Activated naive CD4-positive, alpha-beta T cell treated with anti-CD3 and anti-CD28 coated beads, Interleukin-2, amount 50 U/mL, for 72 hours (primary cell): ENCODE results near the gene IRX4. TPM values are rescaled to one million over a fixed set of nuclear protein-coding genes. Genes with fewer than 3 reads are reported as not detected.
"Not testable (repeated sequence)": the region's sequence is repeated elsewhere in the genome, so short reads cannot be mapped to it uniquely, and the experiment has no call there.

Experiments
- ATAC-seq, 2 donors: fragments of 150-1000 bp; cut with Tn5 transposase; 2 replicates each; pipeline ENCODE4 v1.10.0; 2021; ENCODE audit warnings: mild to moderate bottlenecking in 2 of 2, moderate library complexity in 2 of 2
- DNase-seq, 2 donors: peaks; one replicate each; pipeline ENCODE4 v3.0.0; 2021 to 2022; ENCODE audit warnings: low spot score in 2 of 2
- H3K27ac Mint-ChIP-seq, 2 donors: one replicate each; pipeline ENCODE4 v1.8.0; 2022; ENCODE audit warnings: mild to moderate bottlenecking in 2 of 2, mixed read lengths in 2 of 2
- H3K36me3 Mint-ChIP-seq, 2 donors: one replicate each; pipeline ENCODE4 v1.8.0; 2022; ENCODE audit warnings: mixed read lengths in 2 of 2
- H3K9me3 Mint-ChIP-seq, 2 donors: one replicate each; pipeline ENCODE4 v1.8.0; 2022; ENCODE audit warnings: mixed read lengths in 2 of 2
- total RNA-seq, 2 donors: library from RNA; stranded (reverse); gene quantifications; one replicate each; pipeline ENCODE4 v1.2.3, GENCODE V29; 2022

IRX4 gene
- total RNA-seq, 2 donors from 2014 or later = not detected

- no peaks in the 10 kb centered on the region for H3K36me3 Mint-ChIP-seq
- H3K27ac Mint-ChIP-seq = no peak overlapping the region
- DNase-seq = no peak
- ATAC-seq = no peak
- H3K9me3 Mint-ChIP-seq = no peaks in the 10 kb centered on the region
These were observed 23.6 kb downstream of the IRX4 start for GRCh38 chr5:1859099-1859498.

- ATAC-seq (no peak), DNase-seq (no peak)
- no peaks in the 10 kb centered on the region for H3K9me3 Mint-ChIP-seq
- H3K27ac Mint-ChIP-seq = no peak overlapping the region
- no peaks in the 10 kb centered on the region for H3K36me3 Mint-ChIP-seq
These were observed 24.3 kb downstream of the IRX4 start for GRCh38 chr5:1858436-1858835.

GRCh38 chr5:1857256-1857600 lies 25.5 kb downstream of the IRX4 start:
- Mint-ChIP-seq H3K36me3 (no peaks in the 10 kb centered on the region), H3K27ac (no peak overlapping the region), H3K9me3 (no peaks in the 10 kb centered on the region)
- DNase-seq (no peak), ATAC-seq (no peak)

- H3K27ac Mint-ChIP-seq = no peak overlapping the region
- no peaks in the 10 kb centered on the region for H3K9me3 Mint-ChIP-seq
- ATAC-seq (no peak), DNase-seq (no peak)
- no peaks in the 10 kb centered on the region for H3K36me3 Mint-ChIP-seq
These were observed 26.0 kb downstream of the IRX4 start for GRCh38 chr5:1856596-1857255.

- no peak overlapping the region for H3K27ac Mint-ChIP-seq
- no peaks in the 10 kb centered on the region for H3K9me3 Mint-ChIP-seq
- DNase-seq = no peak
- no peaks in the 10 kb centered on the region for H3K36me3 Mint-ChIP-seq
- no peak for ATAC-seq
These were observed 27.1 kb downstream of the IRX4 start for GRCh38 chr5:1855596-1855995.

GRCh38 chr5:1855075-1855474 lies 27.6 kb downstream of the IRX4 start:
- no peaks in the 10 kb centered on the region for H3K36me3 Mint-ChIP-seq
- H3K27ac Mint-ChIP-seq = no peak overlapping the region
- no peak for ATAC-seq

GRCh38 chr5:1853531-1853930 lies 29.2 kb downstream of the IRX4 start:
- no peaks in the 10 kb centered on the region for H3K36me3 Mint-ChIP-seq
- no peaks in the 10 kb centered on the region for H3K9me3 Mint-ChIP-seq
- H3K27ac Mint-ChIP-seq = no peak overlapping the region
- DNase-seq (no peak), ATAC-seq (no peak)

More at GRCh38 chr5:1855075-1855474, 27.6 kb downstream of the IRX4 start:
- DNase-seq = no peak
- no peaks in the 10 kb centered on the region for H3K9me3 Mint-ChIP-seq

GRCh38 chr5:1852324-1852947 lies 30.3 kb downstream of the IRX4 start:
- no peak for ATAC-seq

GRCh38 chr5:1851290-1851934 lies 31.3 kb downstream of the IRX4 start:
- Mint-ChIP-seq H3K27ac (no peak overlapping the region), H3K9me3 (no peaks in the 10 kb centered on the region), H3K36me3 (no peaks in the 10 kb centered on the region)
- ATAC-seq (no peak), DNase-seq (no peak)

More at GRCh38 chr5:1852324-1852947, 30.3 kb downstream of the IRX4 start:
- Mint-ChIP-seq H3K27ac (no peak overlapping the region), H3K9me3 (no peaks in the 10 kb centered on the region), H3K36me3 (no peaks in the 10 kb centered on the region)
- no peak for DNase-seq

GRCh38 chr5:1850324-1851154 lies 32.2 kb downstream of the IRX4 start:
- Mint-ChIP-seq H3K27ac (no peak overlapping the region), H3K36me3 (no peaks in the 10 kb centered on the region), H3K9me3 (no peaks in the 10 kb centered on the region)
- no peak for ATAC-seq
- DNase-seq = no peak

GRCh38 chr5:1847611-1848010 lies 35.1 kb downstream of the IRX4 start:
- ATAC-seq (no peak), DNase-seq (no peak)
- no peak overlapping the region for H3K27ac Mint-ChIP-seq
- H3K9me3 Mint-ChIP-seq = no peaks in the 10 kb centered on the region
- no peaks in the 10 kb centered on the region for H3K36me3 Mint-ChIP-seq

GRCh38 chr5:1847056-1847455 lies 35.7 kb downstream of the IRX4 start:
- H3K36me3 Mint-ChIP-seq = no peaks in the 10 kb centered on the region
- no peaks in the 10 kb centered on the region for H3K9me3 Mint-ChIP-seq
- no peak overlapping the region for H3K27ac Mint-ChIP-seq
- ATAC-seq (no peak), DNase-seq (no peak)

GRCh38 chr5:1846583-1846982 lies 36.1 kb downstream of the IRX4 start:
- Mint-ChIP-seq H3K36me3 (no peaks in the 10 kb centered on the region), H3K27ac (no peak overlapping the region), H3K9me3 (no peaks in the 10 kb centered on the region)
- ATAC-seq (no peak), DNase-seq (no peak)

GRCh38 chr5:1845696-1846095 lies 37.0 kb downstream of the IRX4 start:
- H3K9me3 Mint-ChIP-seq = no peaks in the 10 kb centered on the region
- DNase-seq = no peak
- H3K36me3 Mint-ChIP-seq = no peaks in the 10 kb centered on the region
- H3K27ac Mint-ChIP-seq = no peak overlapping the region
- ATAC-seq = no peak

GRCh38 chr5:1844708-1845436 lies 37.9 kb downstream of the IRX4 start:
- no peak for ATAC-seq
- Mint-ChIP-seq H3K27ac (no peak overlapping the region), H3K36me3 (no peaks in the 10 kb centered on the region), H3K9me3 (no peaks in the 10 kb centered on the region)
- no peak for DNase-seq

- not testable (repeated sequence) for H3K27ac Mint-ChIP-seq, ATAC-seq, H3K36me3 Mint-ChIP-seq, DNase-seq, H3K9me3 Mint-ChIP-seq
These were observed 39.0 kb downstream of the IRX4 start for GRCh38 chr5:1843761-1844160.
